H1 (cell line): ENCODE measurements around the gene UNC5B. TPM values are rescaled to one million over a fixed set of nuclear protein-coding genes. Genes with fewer than 3 reads are reported as not detected.

Source experiments
- CTCF ChIA-PET: fragments of 300-600 bp; sonication (Branson Sonifier 250); formaldehyde crosslinking; loops from one replicate; lab custom pipeline; 2021; ENCODE audit not compliant: partially characterized antibody; lab: Charles Lee
- POLR2A ChIA-PET: fragments of 300-600 bp; sonication (Branson Sonifier 250); formaldehyde crosslinking; loops from one replicate; lab custom pipeline; 2021; ENCODE audit warnings: inconsistent platforms; ENCODE audit not compliant: partially characterized antibody; lab: Charles Lee
- DNase-seq, 2 experiments: peaks; one replicate each; pipeline versions ENCODE4 v3.0.0 to v3.0.0-alpha.2; 2010 to 2022; ENCODE audit warnings: low spot score in 2 of 2, low read depth in 1 of 2, mixed read lengths in 1 of 2
- FAIRE-seq: peaks from 2 replicates; lab custom pipeline; 2011; peaks lifted over from hg19 to GRCh38; lab: Jason Lieb, UNC
- H2AFZ ChIP-seq: 2 replicates; pipeline ENCODE4 v1.8.1; 2012; ENCODE audit warnings: low read length, inconsistent platforms
- H2AK5ac ChIP-seq: 2 replicates; pipeline ENCODE4 v1.6.1; 2013; ENCODE audit warnings: low read depth, low read length
- H2BK120ac ChIP-seq: replicated peaks from 2 replicates; pipeline ENCODE3; 2013; ENCODE audit warnings: low read depth, low read length, inconsistent platforms
- H2BK12ac ChIP-seq: 2 replicates; pipeline ENCODE4 v1.6.1; 2013; ENCODE audit warnings: low read depth, low read length
- H2BK15ac ChIP-seq: 2 replicates; pipeline ENCODE4 v1.6.1; 2013; ENCODE audit warnings: low read length
- H2BK20ac ChIP-seq: 2 replicates; pipeline ENCODE4 v1.6.1; 2013; ENCODE audit warnings: low read length
- H2BK5ac ChIP-seq: 2 replicates; pipeline ENCODE4 v1.6.1; 2013; ENCODE audit warnings: low read depth, low read length
- H3K14ac ChIP-seq: 2 replicates; pipeline ENCODE4 v1.6.1; 2013; ENCODE audit warnings: inconsistent platforms; ENCODE audit not compliant: insufficient read length
- H3K18ac ChIP-seq: 2 replicates; pipeline ENCODE4 v1.6.1; 2013; ENCODE audit warnings: low read length; ENCODE audit errors: extremely low read depth
- H3K23ac ChIP-seq: 2 replicates; pipeline ENCODE4 v1.6.1; 2013; ENCODE audit warnings: inconsistent platforms; ENCODE audit not compliant: insufficient read length
- H3K23me2 ChIP-seq: 2 replicates; pipeline ENCODE4 v1.6.1; 2013; ENCODE audit warnings: low read depth, low read length
- H3K27ac ChIP-seq: 2 replicates; pipeline ENCODE4 v1.6.1; 2011; ENCODE audit warnings: low read depth, low read length, inconsistent platforms
- H3K27me3 ChIP-seq, 4 experiments: replicated peaks in 1 of 4; 1 replicate in 1 of 4; 2 replicates in 3 of 4; pipeline versions ENCODE4 v1.6.1 to v1.8.1; 2011 to 2013; ENCODE audit warnings: low read length in 3 of 4, mild to moderate bottlenecking in 3 of 4, inconsistent platforms in 2 of 4, mixed read lengths in 2 of 4, moderate library complexity in 1 of 4; ENCODE audit not compliant: control insufficient read depth in 3 of 4, insufficient read depth in 3 of 4; ENCODE audit errors: extremely low read depth in 1 of 4
- H3K36me3 ChIP-seq, 4 experiments: 2 replicates each; pipeline versions ENCODE4 v1.6.1 to v1.8.1; 2011 to 2013; ENCODE audit warnings: mild to moderate bottlenecking in 4 of 4, low read length in 3 of 4, moderate library complexity in 2 of 4, control low read depth in 1 of 4, inconsistent platforms in 1 of 4; ENCODE audit not compliant: insufficient read depth in 4 of 4, control insufficient read depth in 2 of 4
- H3K4ac ChIP-seq: replicated peaks from 2 replicates; pipeline ENCODE3; 2013; ENCODE audit warnings: low read length, low read depth, mixed read lengths, inconsistent platforms; ENCODE audit not compliant: insufficient read length
- H3K4me1 ChIP-seq, 4 experiments: replicated peaks in 1 of 4; 1 replicate in 1 of 4; 2 replicates in 3 of 4; pipeline versions ENCODE4 v1.6.1 to v1.8.1; 2011 to 2013; ENCODE audit warnings: low read length in 3 of 4, inconsistent platforms in 2 of 4, mixed read lengths in 1 of 4; ENCODE audit not compliant: insufficient read depth in 4 of 4, control insufficient read depth in 3 of 4
- H3K4me2 ChIP-seq, 2 experiments: 2 replicates each; pipeline versions ENCODE4 v1.6.1 to v1.8.1; 2011 to 2013; ENCODE audit warnings: low read depth in 2 of 2, low read length in 2 of 2, control low read depth in 1 of 2, inconsistent platforms in 1 of 2, mild to moderate bottlenecking in 1 of 2; ENCODE audit not compliant: insufficient read depth in 1 of 2
- H3K4me3 ChIP-seq, 4 experiments: fragments of 200-600, 300-600 bp in 1 of 4; sonication (generic), shearing (Covaris generic), sonication (Bioruptor Twin) in 1 of 4; 2 replicates each; pipeline versions ENCODE4 v1.5.1 to v1.8.1; 2011 to 2016; ENCODE audit warnings: low read length in 4 of 4, low read depth in 3 of 4, control low read depth in 2 of 4, inconsistent platforms in 2 of 4, mild to moderate bottlenecking in 2 of 4, mixed read lengths in 1 of 4, moderate library complexity in 1 of 4; ENCODE audit not compliant: insufficient read depth in 2 of 4; ENCODE audit errors: extremely low read depth in 1 of 4
- H3K56ac ChIP-seq: replicated peaks from 2 replicates; pipeline ENCODE3; 2013; ENCODE audit warnings: low read depth, mild to moderate bottlenecking, mixed read lengths, low read length, inconsistent platforms; ENCODE audit not compliant: insufficient read length
- H3K79me1 ChIP-seq: 2 replicates; pipeline ENCODE4 v1.6.1; 2013; ENCODE audit warnings: low read depth, low read length, control low read depth
- H3K79me2 ChIP-seq, 2 experiments: 2 replicates each; pipeline versions ENCODE4 v1.6.1 to v1.8.1; 2012 to 2013; ENCODE audit warnings: low read length in 2 of 2, mild to moderate bottlenecking in 2 of 2, inconsistent platforms in 1 of 2; ENCODE audit not compliant: insufficient read depth in 2 of 2, control insufficient read depth in 1 of 2
- H3K9ac ChIP-seq, 4 experiments: replicated peaks in 1 of 4; 1 replicate in 1 of 4; 2 replicates in 3 of 4; pipeline versions ENCODE4 v1.6.1 to v1.8.1; 2011 to 2013; ENCODE audit warnings: low read depth in 3 of 4, low read length in 3 of 4, control low read depth in 2 of 4, mild to moderate bottlenecking in 2 of 4, moderate library complexity in 2 of 4, inconsistent platforms in 1 of 4; ENCODE audit errors: extremely low read depth in 1 of 4
- H3K9me3 ChIP-seq, 2 experiments: 2 replicates each; pipeline versions ENCODE4 v1.6.1 to v1.8.1; 2012 to 2013; ENCODE audit warnings: mild to moderate bottlenecking in 2 of 2, moderate library complexity in 2 of 2, control low read depth in 1 of 2, inconsistent platforms in 1 of 2, low read depth in 1 of 2, low read length in 1 of 2, mixed read lengths in 1 of 2; ENCODE audit not compliant: insufficient read depth in 2 of 2
- H4K20me1 ChIP-seq, 2 experiments: replicated peaks in 1 of 2; 2 replicates each; pipeline versions ENCODE3 to v1.8.1; 2011 to 2013; ENCODE audit warnings: inconsistent platforms in 2 of 2, low read length in 2 of 2, mild to moderate bottlenecking in 1 of 2; ENCODE audit not compliant: insufficient read depth in 2 of 2, control insufficient read depth in 1 of 2
- H4K5ac ChIP-seq: 2 replicates; pipeline ENCODE4 v1.6.1; 2013; ENCODE audit warnings: low read length, low read depth, mixed read lengths, inconsistent platforms; ENCODE audit not compliant: insufficient read length
- H4K8ac ChIP-seq: 2 replicates; pipeline ENCODE4 v1.8.0; 2013; ENCODE audit warnings: mild to moderate bottlenecking, moderate library complexity, low read length, inconsistent platforms; ENCODE audit not compliant: insufficient read depth; ENCODE audit errors: extremely low read depth
- H4K91ac ChIP-seq: replicated peaks from 2 replicates; pipeline ENCODE3; 2013; ENCODE audit warnings: low read length, mixed read lengths, inconsistent platforms; ENCODE audit not compliant: insufficient read length
- CEBPB ChIP-seq: IDR thresholded peaks from 2 replicates; pipeline ENCODE4 v1.6.1; 2012; ENCODE audit warnings: low read depth, low read length
- CHD2 ChIP-seq: IDR thresholded peaks from 2 replicates; pipeline ENCODE4 v1.6.1; 2012; ENCODE audit warnings: low read length, improper control_type of control experiment
- HDAC2 ChIP-seq, 2 experiments: fragments of 300-600 bp in 1 of 2; sonication (generic) in 1 of 2; IDR thresholded peaks; 2 replicates each; pipeline ENCODE4 v1.6.1; 2011 to 2012; ENCODE audit warnings: low read depth in 2 of 2, low read length in 2 of 2, mild to moderate bottlenecking in 2 of 2, moderate library complexity in 2 of 2, borderline replicate concordance in 1 of 2, inconsistent platforms in 1 of 2
- NRF1 ChIP-seq: IDR thresholded peaks from 2 replicates; pipeline ENCODE4 v1.6.1; 2011; ENCODE audit warnings: mild to moderate bottlenecking, low read depth, low read length, improper control_type of control experiment
- PHF8 ChIP-seq: fragments of 200-600 bp; sonication (generic); conservative IDR thresholded peaks from 2 replicates; pipeline ENCODE4 v1.7.1; 2012; ENCODE audit warnings: low read depth, mild to moderate bottlenecking, inconsistent platforms, low read length, moderate library complexity
- RFX5 ChIP-seq: IDR thresholded peaks from 2 replicates; pipeline ENCODE4 v1.6.1; 2011; ENCODE audit warnings: low read depth, low read length, improper control_type of control experiment, borderline replicate concordance
- SRF ChIP-seq: IDR thresholded peaks from 2 replicates; pipeline ENCODE4 v1.6.1; 2011; ENCODE audit warnings: mild to moderate bottlenecking, low read depth, low read length, moderate library complexity
- TAF7 ChIP-seq: optimal IDR thresholded peaks from 2 replicates; pipeline ENCODE3; 2011; ENCODE audit warnings: low read depth, mild to moderate bottlenecking, inconsistent platforms, low read length, moderate library complexity, borderline replicate concordance
- TBP ChIP-seq: IDR thresholded peaks from 2 replicates; pipeline ENCODE4 v1.6.1; 2011; ENCODE audit warnings: low read depth, low read length, improper control_type of control experiment
- WGBS, 2 experiments: shearing (Covaris generic) in 1 of 2; methylation state at CpG; one replicate each; pipeline versions ENCODE4 v1.1.6 to v1.1.7; 2013 to 2015; ENCODE audit warnings: low lambda C conversion rate in 2 of 2, mixed read lengths in 2 of 2, inconsistent platforms in 1 of 2, low coverage in 1 of 2, missing lambda C conversion rate in 1 of 2; ENCODE audit not compliant: insufficient replicate concordance in 2 of 2, insufficient coverage in 1 of 2, insufficient read length in 1 of 2; ENCODE audit errors: extremely low coverage in 1 of 2, missing lambda C conversion rate in 1 of 2; 5-methylcytosine and 5-hydroxymethylcytosine counted together
- polyA plus RNA-seq, 7 experiments: library from polyadenylated mRNA; depleted of rRNA in 3 of 7; stranded (reverse) in 5 of 7; unstranded in 2 of 7; fragments of >200 nt in 5 of 7; fragments of 200-250 nt in 2 of 7; gene quantifications; 1 replicate in 5 of 7; 2 replicates in 1 of 7; 4 replicates in 1 of 7; pipeline versions ENCODE4 v1.2.1 to v1.2.3, GENCODE V29; 2011 to 2013; ENCODE audit warnings: missing spikeins in 2 of 7, mixed read lengths in 2 of 7
- total RNA-seq: library from RNA; stranded (reverse); fragmentation: NEBNext Ultra II Directional; extraction: Animal tissue kit (Norgen Biotek cat#: 25700); gene quantifications from 2 replicates; pipeline ENCODE4 v1.2.1, GENCODE V29; 2021

Gene UNC5B
- total and polyA plus RNA-seq, 2 of the 8 experiments (the other 6 are each of a cell fraction or from before 2014, with no cell fraction given): 27.9 to 31.8 TPM

- no peaks in the 10 kb centered on the region for H3K36me3 ChIP-seq
- no peak overlapping the region for H2AK5ac ChIP-seq
- no peak overlapping the region for H2BK12ac ChIP-seq
- no peak overlapping the region for H2AFZ ChIP-seq
- H3K79me2 ChIP-seq: no peaks in the 10 kb centered on the region
- no peaks in the 10 kb centered on the region for H4K20me1 ChIP-seq
- no peak overlapping the region for H3K18ac ChIP-seq
- H2BK5ac ChIP-seq: no peak overlapping the region
- H2BK20ac ChIP-seq: no peak overlapping the region
- H3K14ac ChIP-seq: no peak overlapping the region
- H3K23ac ChIP-seq: no peak overlapping the region
- no peak overlapping the region for H3K4me3 ChIP-seq
- no peaks in the 10 kb centered on the region for H3K27me3 ChIP-seq
- H3K23me2 ChIP-seq: no peaks in the 10 kb centered on the region
- no peaks in the 10 kb centered on the region for H3K9me3 ChIP-seq
- peaks cover 0 to 2% (median 0%) of the 10 kb centered on the region in 4 experiments; a peak in 3 of 7 replicates for H3K4me1 ChIP-seq
- no peak overlapping the region for H4K8ac ChIP-seq
- ChIA-PET CTCF (interaction anchor here (1.0 kb wide), 1 partner anchor 14 kb away, joined by 3 read pairs; no protein-coding TSS in a partner anchor), POLR2A (no interaction called here)
- WGBS, 2 experiments: 100% methylated on average over 1 of the region's 1 CpG; no CpG with 5 or more reads in 1 of the 2 experiments
- H3K56ac ChIP-seq: no peak overlapping the region
- no peaks in the 10 kb centered on the region for H3K79me1 ChIP-seq
- H2BK120ac ChIP-seq: no peak overlapping the region
- no peak overlapping the region for H4K91ac ChIP-seq
- no peak overlapping the region for H3K4ac ChIP-seq
- TF ChIP-seq HDAC2 (IDR thresholded peaks at IDR 0.05; ENCODE audit: borderline replicate concordance in 1 of 2, low read depth in 2 of 2, low read length in 2 of 2) (no peak), RFX5 (no peak), CEBPB (no peak), CHD2 (no peak), SRF (no peak), TBP (no peak), NRF1 (no peak), PHF8 (no peak), TAF7 (no peak)
- TF ChIP-seq, all 59 proteins: peak for 0
- no peak overlapping the region for H2BK15ac ChIP-seq
- H3K27ac ChIP-seq: no peak overlapping the region
- H3K4me2 ChIP-seq: no peak overlapping the region
- H4K5ac ChIP-seq: no peak overlapping the region
- DNase-seq (no peak), FAIRE-seq (no peak)
- H3K9ac ChIP-seq: no peak overlapping the region
Observed at GRCh38 chr10:71188201-71188600, 24.2 kb upstream of the UNC5B start.
